Activated naive CD4-positive, alpha-beta T cell treated with anti-CD3 and anti-CD28 coated beads, Interleukin-2, amount 50 U/mL, for 16 hours (primary cell): ENCODE measurements around the gene TBXT.

Experiments
- DNase-seq: peaks from one replicate; pipeline ENCODE4 v3.0.0-alpha.2; 2020

TBXT gene

GRCh38 chr6:166109608-166110007 lies 58.0 kb downstream of the TBXT start:
- DNase-seq: no peak
